PC-3 (cell line): ENCODE data around the gene SLC6A20. TPM values are rescaled to one million over a fixed set of nuclear protein-coding genes. Genes with fewer than 3 reads are reported as not detected.

Experiments
- ATAC-seq: fragments of 200-7000 bp; cut with Tn5 transposase; 2 replicates; pipeline ENCODE4 v1.9.1; 2020; ENCODE audit warnings: mild to moderate bottlenecking, moderate library complexity
- BruUV-seq: library from RNA; stranded (reverse); fragments of 400-500 nt; replicated peaks from 2 replicates; lab custom pipeline; 2021; lab: Mats Ljungman, UMichigan
- CTCF ChIA-PET: fragments of 300-600 bp; sonication (Branson Sonifier 250); formaldehyde crosslinking; loops from one replicate; lab custom pipeline; 2022; ENCODE audit warnings: antibody characterized with exemption; lab: Charles Lee
- POLR2A ChIA-PET: fragments of 300-600 bp; sonication (Branson Sonifier 250); formaldehyde crosslinking; loops from one replicate; lab custom pipeline; 2022; ENCODE audit warnings: antibody characterized with exemption; ENCODE audit not compliant: unreplicated experiment; lab: Charles Lee
- DNase-seq: peaks from one replicate; pipeline ENCODE4 v3.0.0-alpha.2; 2015
- H2AFZ ChIP-seq: fragments of 300-600 bp; sonication (generic); 2 replicates; pipeline ENCODE4 v1.6.0; 2016; ENCODE audit warnings: antibody characterized with exemption, low read length
- H3F3A ChIP-seq: fragments of 300-600 bp; sonication (generic); one replicate; pipeline ENCODE4 v1.6.0; 2017; ENCODE audit warnings: antibody characterized with exemption, low read length, control low read depth, mild to moderate bottlenecking; ENCODE audit not compliant: unreplicated experiment
- H3K27ac ChIP-seq: fragments of 300-600 bp; sonication (generic); 2 replicates; pipeline ENCODE4 v1.5.1; 2016; ENCODE audit warnings: mild to moderate bottlenecking, low read length
- H3K27me3 ChIP-seq: fragments of 300-600 bp; sonication (generic); 2 replicates; pipeline ENCODE4 v1.6.1; 2016; ENCODE audit warnings: low read length, mixed read lengths
- H3K36me3 ChIP-seq: fragments of 300-600 bp; sonication (generic); 2 replicates; pipeline ENCODE4 v1.6.1; 2016; ENCODE audit warnings: low read depth, mixed run types, low read length, mixed read lengths
- H3K4me1 ChIP-seq: fragments of 300-600 bp; sonication (generic); 2 replicates; pipeline ENCODE4 v1.5.1; 2016; ENCODE audit warnings: low read length; ENCODE audit not compliant: insufficient read depth
- H3K4me2 ChIP-seq: fragments of 300-600 bp; sonication (generic); 2 replicates; pipeline ENCODE4 v1.6.0; 2016; ENCODE audit warnings: low read length
- H3K4me3 ChIP-seq: fragments of 300-600 bp; sonication (generic); 2 replicates; pipeline ENCODE4 v1.5.1; 2016; ENCODE audit warnings: mild to moderate bottlenecking, low read length, mixed read lengths
- H3K79me2 ChIP-seq: fragments of 300-600 bp; sonication (generic); 2 replicates; pipeline ENCODE4 v1.6.1; 2017; ENCODE audit warnings: low read length, mixed read lengths
- H3K9ac ChIP-seq: fragments of 300-600 bp; sonication (generic); 2 replicates; pipeline ENCODE4 v1.6.0; 2016; ENCODE audit warnings: mild to moderate bottlenecking, low read length
- H3K9me2 ChIP-seq: fragments of 300-600 bp; sonication (generic); replicated peaks from 2 replicates; pipeline ENCODE4 v1.6.1; 2016; ENCODE audit warnings: mixed run types, low read length, mixed read lengths
- H3K9me3 ChIP-seq: fragments of 300-600 bp; sonication (generic); 2 replicates; pipeline ENCODE4 v1.6.1; 2016; ENCODE audit warnings: low read length, mixed read lengths
- H4K20me1 ChIP-seq: fragments of 300-600 bp; sonication (generic); 2 replicates; pipeline ENCODE4 v1.6.1; 2016; ENCODE audit warnings: low read length, mixed read lengths
- EZH2 ChIP-seq: fragments of 300-600 bp; sonication (generic); IDR thresholded peaks from one replicate; pipeline ENCODE4 v1.6.1; 2017; ENCODE audit warnings: antibody characterized with exemption, mild to moderate bottlenecking, low read length; ENCODE audit not compliant: unreplicated experiment
- EZH2phosphoT487 ChIP-seq: fragments of 300-600 bp; sonication (generic); IDR thresholded peaks from 2 replicates; pipeline ENCODE4 v1.6.1; 2018; ENCODE audit warnings: mild to moderate bottlenecking, antibody characterized with exemption, low read length, borderline replicate concordance
- intact Hi-C: fragments of 100-400 bp; cut with micrococcal nuclease; formaldehyde crosslinking; loops from 2 replicates; pipeline ENCODE4 v1.9.0; 2023
- total RNA-seq: library from RNA; depleted of rRNA; stranded (reverse); fragments of >200 nt; gene quantifications from 2 replicates; pipeline ENCODE4 v1.2.3, GENCODE V29; 2014
- TF ChIP-seq, protein P1 (sequence below): fragments of 300-600 bp; sonication (generic); conservative IDR thresholded peaks from 2 replicates; pipeline ENCODE4 v1.5.1; 2017; ENCODE audit warnings: antibody characterized with exemption, low read depth, mild to moderate bottlenecking, low read length

SLC6A20 gene
- total RNA-seq, 1 experiment from 2014 or later: not detected

DNA sequence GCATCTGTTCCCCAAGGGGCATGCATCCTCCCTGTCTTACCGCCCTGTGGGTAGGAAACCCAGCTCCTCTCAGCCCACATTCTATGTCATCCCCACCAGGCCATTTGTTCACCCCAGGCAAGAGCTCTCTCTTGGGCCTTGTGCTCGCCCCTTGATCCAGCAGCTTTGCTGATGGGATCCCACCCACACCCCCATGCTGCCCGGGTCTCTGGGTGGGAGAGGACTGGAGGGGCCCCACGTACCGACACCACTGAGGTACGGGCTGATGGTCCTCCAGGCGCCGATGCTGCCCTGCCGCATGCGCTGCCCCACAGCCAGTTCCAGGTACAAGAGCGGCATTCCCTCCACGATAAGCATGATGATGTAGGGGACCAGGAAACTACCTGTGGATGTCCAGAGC is 14.5 kb downstream of the SLC6A20 start:
- ChIA-PET CTCF (no interaction called here), POLR2A (no interaction called here)
- Histone ChIP-seq H3K27ac (no peak overlapping the region), H3K9me3 (no peaks in the 10 kb centered on the region), H3K4me3 (no peak overlapping the region), H3F3A (no peaks in the 10 kb centered on the region), H3K4me1 (no peaks in the 10 kb centered on the region), H2AFZ (no peak overlapping the region), H3K4me2 (no peak overlapping the region), H3K9ac (no peak overlapping the region), H3K36me3 (no peaks in the 10 kb centered on the region), H3K79me2 (no peaks in the 10 kb centered on the region), H3K9me2 (no peaks in the 10 kb centered on the region), H4K20me1 (no peaks in the 10 kb centered on the region), H3K27me3 (no peaks in the 10 kb centered on the region)
- no peak for DNase-seq
- TF ChIP-seq, protein P1, sequence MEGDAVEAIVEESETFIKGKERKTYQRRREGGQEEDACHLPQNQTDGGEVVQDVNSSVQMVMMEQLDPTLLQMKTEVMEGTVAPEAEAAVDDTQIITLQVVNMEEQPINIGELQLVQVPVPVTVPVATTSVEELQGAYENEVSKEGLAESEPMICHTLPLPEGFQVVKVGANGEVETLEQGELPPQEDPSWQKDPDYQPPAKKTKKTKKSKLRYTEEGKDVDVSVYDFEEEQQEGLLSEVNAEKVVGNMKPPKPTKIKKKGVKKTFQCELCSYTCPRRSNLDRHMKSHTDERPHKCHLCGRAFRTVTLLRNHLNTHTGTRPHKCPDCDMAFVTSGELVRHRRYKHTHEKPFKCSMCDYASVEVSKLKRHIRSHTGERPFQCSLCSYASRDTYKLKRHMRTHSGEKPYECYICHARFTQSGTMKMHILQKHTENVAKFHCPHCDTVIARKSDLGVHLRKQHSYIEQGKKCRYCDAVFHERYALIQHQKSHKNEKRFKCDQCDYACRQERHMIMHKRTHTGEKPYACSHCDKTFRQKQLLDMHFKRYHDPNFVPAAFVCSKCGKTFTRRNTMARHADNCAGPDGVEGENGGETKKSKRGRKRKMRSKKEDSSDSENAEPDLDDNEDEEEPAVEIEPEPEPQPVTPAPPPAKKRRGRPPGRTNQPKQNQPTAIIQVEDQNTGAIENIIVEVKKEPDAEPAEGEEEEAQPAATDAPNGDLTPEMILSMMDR: no peak
- no peak for TF ChIP-seq EZH2phosphoT487
- no peak for TF ChIP-seq EZH2
- BruUV-seq: no TSS peak
- no peak for ATAC-seq
- intact Hi-C loops: no loop called here

DNA sequence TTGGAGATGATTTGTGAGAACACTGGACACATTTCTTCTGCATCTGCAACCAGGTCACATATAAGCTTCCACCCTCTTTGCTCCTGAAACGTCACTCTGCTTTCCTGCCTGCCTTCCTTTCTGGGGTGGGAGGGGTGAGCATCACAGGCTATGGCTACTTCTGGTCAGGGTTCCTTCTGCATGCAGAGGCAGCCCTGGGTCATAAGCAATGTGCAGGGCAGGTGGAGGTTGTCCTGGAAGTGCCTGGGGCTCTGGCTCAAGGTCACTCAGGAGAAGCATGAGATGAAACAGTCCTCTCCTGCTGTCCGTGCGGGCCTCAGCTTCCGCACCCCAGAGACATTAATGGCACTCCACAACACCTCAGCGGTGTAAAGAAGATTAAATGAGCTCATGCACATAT is 15.1 kb downstream of the SLC6A20 start:
- Histone ChIP-seq H3F3A (no peaks in the 10 kb centered on the region), H3K9me2 (no peaks in the 10 kb centered on the region), H3K4me2 (no peak overlapping the region), H3K4me3 (no peak overlapping the region), H3K79me2 (no peaks in the 10 kb centered on the region), H3K9me3 (no peaks in the 10 kb centered on the region), H4K20me1 (no peaks in the 10 kb centered on the region), H3K27ac (no peak overlapping the region), H3K4me1 (no peaks in the 10 kb centered on the region), H2AFZ (no peak overlapping the region), H3K36me3 (no peaks in the 10 kb centered on the region), H3K27me3 (no peaks in the 10 kb centered on the region), H3K9ac (no peak overlapping the region)
- no TSS peak for BruUV-seq
- DNase-seq (no peak), ATAC-seq (no peak)
- CTCF ChIA-PET: no interaction called here
- intact Hi-C loops: no loop called here
- TF ChIP-seq EZH2phosphoT487: no peak
- TF ChIP-seq, protein P1: no peak
- TF ChIP-seq EZH2: no peak
- POLR2A ChIA-PET: no interaction called here

GRCh38 chr3:45779746-45780735 is 16.3 kb downstream of the SLC6A20 start:
- TF ChIP-seq, protein P1: no peak
- TF ChIP-seq EZH2 (no peak), EZH2phosphoT487 (no peak)
- Histone ChIP-seq H4K20me1 (no peaks in the 10 kb centered on the region), H2AFZ (no peak overlapping the region), H3F3A (no peaks in the 10 kb centered on the region), H3K9me3 (no peaks in the 10 kb centered on the region), H3K4me3 (no peak overlapping the region), H3K4me2 (no peak overlapping the region), H3K9me2 (no peaks in the 10 kb centered on the region), H3K36me3 (no peaks in the 10 kb centered on the region), H3K4me1 (no peaks in the 10 kb centered on the region), H3K27ac (no peak overlapping the region), H3K79me2 (no peaks in the 10 kb centered on the region), H3K27me3 (no peaks in the 10 kb centered on the region), H3K9ac (no peak overlapping the region)
- POLR2A ChIA-PET: no interaction called here
- intact Hi-C loops: no loop called here
- BruUV-seq: no TSS peak
- ATAC-seq: no peak
- CTCF ChIA-PET: no interaction called here
- no peak for DNase-seq
